Adrenal gland (tissue), 12 donors: Measurements from ENCODE around the gene BRPF3. TPM values are rescaled to one million over a fixed set of nuclear protein-coding genes. Genes with fewer than 3 reads are reported as not detected.

ENCODE experiments used
- DNase-seq, 7 donors: peaks; one replicate each; pipeline ENCODE4 v3.0.0-alpha.2; 2019 to 2020
- H3K27ac ChIP-seq, 5 donors: fragments of 200-600 bp; sonication (generic) in 4 of 5; 1 replicate in 3 of 5; 2 replicates in 2 of 5; pipeline versions ENCODE4 v1.5.1 to v1.8.0; 2016 to 2020; ENCODE audit warnings: mild to moderate bottlenecking in 1 of 5
- H3K27me3 ChIP-seq: fragments of 200-600 bp; 2 replicates; pipeline ENCODE4 v1.8.0; 2021
- H3K36me3 ChIP-seq, 2 donors: fragments of 200-600 bp; replicated peaks in 1 of 2; 1 replicate in 1 of 2; 2 replicates in 1 of 2; pipeline versions ENCODE4 v1.5.1 to v1.8.0; 2018 to 2022
- H3K4me1 ChIP-seq, 2 donors: fragments of 200-600 bp; replicated peaks in 1 of 2; 1 replicate in 1 of 2; 2 replicates in 1 of 2; pipeline versions ENCODE4 v1.5.1 to v1.8.0; 2018 to 2021
- H3K4me3 ChIP-seq, 4 donors: fragments of 200-600 bp; sonication (generic) in 3 of 4; one replicate each; pipeline ENCODE4 v1.5.1; 2016 to 2018
- H3K9me3 ChIP-seq, 3 donors: fragments of 200-600 bp; sonication (generic) in 1 of 3; replicated peaks in 1 of 3; 1 replicate in 2 of 3; 2 replicates in 1 of 3; pipeline versions ENCODE4 v1.5.1 to v1.8.0; 2016 to 2021
- CTCF ChIP-seq, 6 experiments: fragments of 450-650 bp in 4 of 6; fragments of 200-600 bp in 2 of 6; sonication (generic) in 1 of 6; IDR thresholded peaks; 1 replicate in 5 of 6; 2 replicates in 1 of 6; pipeline versions ENCODE4 v1.5.1 to v1.8.0; 2016 to 2021; ENCODE audit warnings: antibody characterized with exemption in 6 of 6, mild to moderate bottlenecking in 2 of 6, moderate library complexity in 1 of 6
- POLR2A ChIP-seq, 2 donors: fragments of 450-650 bp; IDR thresholded peaks; one replicate each; pipeline ENCODE4 v1.6.1; 2017; ENCODE audit warnings: antibody characterized with exemption in 2 of 2, mild to moderate bottlenecking in 2 of 2, moderate library complexity in 1 of 2
- WGBS, 4 donors: extraction: QIAGEN DNeasy Blood & Tissue Kit in 2 of 4; methylation state at CpG; one replicate each; pipeline versions ENCODE4 v1.1.5 to v1.1.7; 2013 to 2017; 5-methylcytosine and 5-hydroxymethylcytosine counted together
- intact Hi-C, 2 donors: fragments of 100-400 bp; cut with DNase I; formaldehyde crosslinking; loops; one replicate each; pipeline versions ENCODE4 v1.14.1 to v1.15.0; 2022 to 2023
- polyA plus RNA-seq, 3 donors: library from polyadenylated mRNA; stranded (reverse); fragments of 200-250 nt in 2 of 3; fragments of 350-450 nt in 1 of 3; fragmentation: Illumina TruSeq in 1 of 3; extraction: RNeasy Lipid Tissue Mini Kit (QIAGEN cat#74804) in 1 of 3; gene quantifications; one replicate each; pipeline ENCODE4 v1.2.3, GENCODE V29; 2013 to 2014
- total RNA-seq, 9 donors: library from RNA; depleted of rRNA in 4 of 9; stranded (reverse); fragments of >200 nt in 4 of 9; fragments of 120-200 nt in 1 of 9; fragmentation: NEBNext Ultra II Directional in 1 of 9; extraction: Animal tissue kit (Norgen Biotek cat#: 25700) in 1 of 9; gene quantifications; one replicate each; pipeline versions ENCODE4 v1.1.0 to v1.2.4, GENCODE V29; 2013 to 2023
- donor health status: healthy with polysubstance abuse.
- donor health status: Bipolar disorder and iron deficiency.
- donor health status: DM: yes; HTN: yes; CAD: no.
- donor health status: DM: no; HTN: no; CAD: no.
- donor health status: DM: no; HTN: no; CAD: no.
- donor health status: DM: yes; HTN: yes; CAD: no.

Gene BRPF3
- total and polyA plus RNA-seq, 12 donors, result 9.8 to 111 (median 53.4) TPM

DNA sequence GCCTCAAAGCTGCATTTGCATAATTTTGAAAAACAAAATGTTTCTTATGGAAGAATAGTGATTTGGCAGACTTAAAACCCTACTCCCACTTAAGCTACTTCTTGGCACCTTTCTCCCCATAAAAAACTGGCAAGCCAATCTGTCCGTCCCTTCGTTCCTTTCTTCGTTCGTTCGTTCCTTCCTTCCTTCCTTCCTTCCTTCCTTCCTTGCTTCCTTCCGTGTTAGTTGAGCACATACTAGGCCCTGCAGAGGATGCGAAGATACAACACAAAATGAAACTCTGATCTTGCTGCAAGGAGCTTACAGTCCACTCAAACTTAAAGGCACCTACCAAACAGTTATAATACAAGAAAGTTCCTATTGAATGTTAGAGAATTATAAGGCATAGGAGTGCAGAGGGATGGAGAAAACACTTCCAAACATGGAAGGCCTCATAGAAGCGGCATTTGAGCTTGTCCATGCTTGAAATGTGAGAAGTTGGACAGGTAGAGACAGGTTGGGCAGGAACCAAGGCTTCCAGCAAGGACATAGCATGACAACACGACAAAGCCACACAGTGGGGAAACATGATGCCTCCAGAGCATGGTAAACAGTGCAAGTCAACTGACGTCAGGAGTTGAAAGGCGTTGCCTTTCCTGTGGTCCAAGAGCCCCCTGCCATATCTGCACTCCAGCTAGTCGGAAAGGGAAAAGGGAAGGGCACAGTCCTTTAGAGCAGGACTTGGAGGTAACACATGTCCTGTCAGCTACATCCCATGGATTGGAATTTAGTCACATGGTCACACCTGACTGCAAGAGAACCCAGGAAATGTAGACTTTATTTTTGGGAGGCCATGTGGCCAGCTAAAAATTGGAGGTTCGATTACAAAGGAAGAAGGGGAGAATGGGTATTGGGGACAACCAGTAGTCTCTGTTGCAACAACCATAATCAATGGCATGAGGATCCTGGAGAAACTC is 80.3 kb downstream of the BRPF3 start:
- Histone ChIP-seq H3K27ac (no peak overlapping the region), H3K36me3 (no peaks in the 10 kb centered on the region), H3K27me3 (no peaks in the 10 kb centered on the region), H3K4me3 (no peak overlapping the region), H3K4me1 (no peaks in the 10 kb centered on the region), H3K9me3 (no peaks in the 10 kb centered on the region)
- no peak for TF ChIP-seq CTCF (IDR thresholded peaks at IDR 0.05)
- TF ChIP-seq POLR2A (IDR thresholded peaks at IDR 0.05), result no peak
- WGBS, 4 donors, result 80 to 86% (median 82%) methylated on average over 13 of the region's 13 CpGs
- no peak for DNase-seq
- intact Hi-C loops, result no loop called here

- WGBS, 4 donors, result 60 to 66% (median 64%) methylated on average over 2 of the region's 2 CpGs
- no peak overlapping the region for H3K4me3 ChIP-seq
- H3K27ac ChIP-seq, result no peak overlapping the region
- TF ChIP-seq POLR2A (IDR thresholded peaks at IDR 0.05), result no peak
- TF ChIP-seq CTCF (IDR thresholded peaks at IDR 0.05), result no peak
- no peaks in the 10 kb centered on the region for H3K27me3 ChIP-seq
- no peaks in the 10 kb centered on the region for H3K36me3 ChIP-seq
- H3K9me3 ChIP-seq, result no peaks in the 10 kb centered on the region
- no peak for DNase-seq
- no peaks in the 10 kb centered on the region for H3K4me1 ChIP-seq
- intact Hi-C loops, result no loop called here
Observed at GRCh38 chr6:36277946-36278470, 81.5 kb downstream of the BRPF3 start.

- 66 to 76% (median 69%) methylated on average over 3 of the region's 3 CpGs for WGBS, 4 donors
- Histone ChIP-seq H3K27me3 (no peaks in the 10 kb centered on the region), H3K4me3 (no peak overlapping the region), H3K9me3 (no peaks in the 10 kb centered on the region), H3K36me3 (no peaks in the 10 kb centered on the region), H3K27ac (no peak overlapping the region), H3K4me1 (no peaks in the 10 kb centered on the region)
- intact Hi-C loops, result no loop called here
- no peak for DNase-seq
- TF ChIP-seq POLR2A (IDR thresholded peaks at IDR 0.05), result no peak
- TF ChIP-seq CTCF (IDR thresholded peaks at IDR 0.05), result no peak
Observed at GRCh38 chr6:36280467-36280866, 83.9 kb downstream of the BRPF3 start.

DNA sequence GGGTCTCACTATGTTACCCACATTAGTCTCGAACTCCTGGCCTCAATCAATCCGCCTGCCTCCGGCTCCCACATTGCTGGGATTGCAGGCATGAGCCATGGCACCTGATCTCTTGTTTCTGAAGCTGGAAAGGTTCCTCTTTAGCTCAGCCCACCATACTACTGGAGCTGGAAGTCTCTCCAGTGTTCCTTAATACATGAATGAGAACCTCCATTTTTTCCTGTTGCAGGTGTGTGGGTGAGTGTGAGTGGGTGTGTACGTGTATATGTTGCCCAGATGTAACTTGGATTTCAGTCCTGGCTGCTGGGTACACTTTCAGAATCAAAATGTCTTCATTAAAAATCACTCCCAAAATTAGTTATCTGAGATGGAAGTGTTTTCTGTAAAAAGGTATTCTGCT is 84.4 kb downstream of the BRPF3 start:
- no peak for TF ChIP-seq CTCF (IDR thresholded peaks at IDR 0.05)
- TF ChIP-seq POLR2A (IDR thresholded peaks at IDR 0.05), result no peak
- Histone ChIP-seq H3K27ac (no peak overlapping the region), H3K9me3 (no peaks in the 10 kb centered on the region), H3K27me3 (no peaks in the 10 kb centered on the region), H3K4me3 (no peak overlapping the region), H3K36me3 (no peaks in the 10 kb centered on the region), H3K4me1 (no peaks in the 10 kb centered on the region)
- DNase-seq, result no peak
- intact Hi-C loops, result no loop called here
- 91 to 97% (median 91%) methylated on average over 4 of the region's 4 CpGs for WGBS, 4 donors

Other genes with a start within 250 kb of the BRPF3 start
- gene SLC26A8, start 172.1 kb upstream of the BRPF3 start, total RNA-seq, result under 1 TPM in 4 of 9 donors, not detected in 5; 0.10 to 0.54 (median 0.14) TPM
- under 1 TPM; 0.09 to 0.20 (median 0.16) TPM for gene SLC26A8, start 172.1 kb upstream of the BRPF3 start, polyA plus RNA-seq
- 100 to 1,000 TPM in 1 of 9 donors, 10 to 100 TPM in 8; 39.0 to 119 (median 60.9) TPM for gene MAPK14, start 168.9 kb upstream of the BRPF3 start, total RNA-seq
- 10 to 100 TPM; 11.3 to 45.0 (median 16.4) TPM for gene MAPK14, start 168.9 kb upstream of the BRPF3 start, polyA plus RNA-seq
- 100 to 1,000 TPM in 3 of 9 donors, 10 to 100 TPM in 6; 30.0 to 148 (median 87.9) TPM for gene MAPK13, start 66.2 kb upstream of the BRPF3 start, total RNA-seq
- 10 to 100 TPM; 54.8 to 56.7 (median 56.7) TPM for gene MAPK13, start 66.2 kb upstream of the BRPF3 start, polyA plus RNA-seq
- under 1 TPM in 4 of 9 donors, not detected in 5; 0.11 to 1.00 (median 0.28) TPM for gene PNPLA1, start 73.3 kb downstream of the BRPF3 start, total RNA-seq
- 1 to 10 TPM in 1 of 3 donors, under 1 TPM in 1, not detected in 1; 0.30 to 1.6 TPM for gene PNPLA1, start 73.3 kb downstream of the BRPF3 start, polyA plus RNA-seq
- gene BNIP5, start 140.1 kb downstream of the BRPF3 start, total RNA-seq, result under 1 TPM in 1 of 9 donors, not detected in 8; 0.11 TPM
- under 1 TPM in 1 of 3 donors, not detected in 2; 0.04 TPM for gene BNIP5, start 140.1 kb downstream of the BRPF3 start, polyA plus RNA-seq
- 1 to 10 TPM in 6 of 9 donors, under 1 TPM in 2, not detected in 1; 0.28 to 6.0 (median 2.3) TPM for gene ETV7, start 190.9 kb downstream of the BRPF3 start, total RNA-seq
- gene ETV7, start 190.9 kb downstream of the BRPF3 start, polyA plus RNA-seq, result 1 to 10 TPM in 2 of 3 donors, under 1 TPM in 1; 0.86 to 3.0 (median 2.4) TPM
- gene PXT1, start 246.1 kb downstream of the BRPF3 start, total RNA-seq, result not detected
- not detected for gene PXT1, start 246.1 kb downstream of the BRPF3 start, polyA plus RNA-seq
- gene KCTD20, start 246.3 kb downstream of the BRPF3 start, total RNA-seq, result 10 to 100 TPM; 42.2 to 78.0 (median 57.2) TPM
- 10 to 100 TPM; 15.3 to 66.6 (median 16.7) TPM for gene KCTD20, start 246.3 kb downstream of the BRPF3 start, polyA plus RNA-seq